H1 (cell line): ENCODE measurements around the gene BEAN1. TPM values are rescaled to one million over a fixed set of nuclear protein-coding genes. Genes with fewer than 3 reads are reported as not detected.

ENCODE experiments used
- ATF3 ChIP-seq: IDR thresholded peaks from 2 replicates; pipeline ENCODE4 v1.6.1; 2011; ENCODE audit warnings: low read depth, mild to moderate bottlenecking, low read length; ENCODE audit not compliant: insufficient read depth
- CBX8 ChIP-seq: fragments of 300-800, 300-1000 bp; sonication (generic); IDR thresholded peaks from 2 replicates; pipeline ENCODE4 v1.7.1; 2016; ENCODE audit warnings: low read depth, low read length, borderline replicate concordance
- MAX ChIP-seq: IDR thresholded peaks from 2 replicates; pipeline ENCODE4 v1.6.1; 2012; ENCODE audit warnings: inconsistent platforms
- polyA plus RNA-seq, 7 experiments: library from polyadenylated mRNA; depleted of rRNA in 3 of 7; stranded (reverse) in 5 of 7; unstranded in 2 of 7; fragments of >200 nt in 5 of 7; fragments of 200-250 nt in 2 of 7; gene quantifications; 1 replicate in 5 of 7; 2 replicates in 1 of 7; 4 replicates in 1 of 7; pipeline versions ENCODE4 v1.2.1 to v1.2.3, GENCODE V29; 2011 to 2013; ENCODE audit warnings: missing spikeins in 2 of 7, mixed read lengths in 2 of 7
- total RNA-seq: library from RNA; stranded (reverse); fragmentation: NEBNext Ultra II Directional; extraction: Animal tissue kit (Norgen Biotek cat#: 25700); gene quantifications from 2 replicates; pipeline ENCODE4 v1.2.1, GENCODE V29; 2021

BEAN1 gene
- total and polyA plus RNA-seq, 2 of the 8 experiments (the other 6 are each of a cell fraction or from before 2014, with no cell fraction given) = 0.08 TPM; not detected in 1

DNA sequence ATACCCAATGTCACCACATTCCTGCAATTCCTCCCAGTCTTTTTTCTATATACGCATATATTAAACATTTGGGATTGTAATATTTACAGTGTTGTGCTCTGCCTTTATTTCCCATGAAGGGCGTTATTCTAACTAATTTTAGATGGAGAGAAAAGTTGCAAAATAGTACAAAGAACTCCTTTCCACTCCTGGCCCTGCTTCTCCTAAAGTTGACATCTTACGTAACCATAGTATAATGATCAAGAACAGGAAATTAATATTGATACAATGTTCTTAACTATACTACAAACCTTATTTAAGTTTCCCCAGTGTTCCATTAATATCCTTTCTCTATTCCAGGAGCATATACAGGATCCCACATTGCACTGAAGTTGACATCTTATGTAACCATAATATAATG lies 76.5 kb downstream of the BEAN1 start (continued):
- TF ChIP-seq MAX (no peak), ATF3 (no peak), CBX8 (no peak)
- TF ChIP-seq, all 59 proteins: peak for 0
